ENCODE results near the gene HDAC4.

- TF ChIP-seq CTCF (IDR thresholded peaks at IDR 0.05; ENCODE audit: insufficient read depth, low read length, poor library complexity, severe bottlenecking) (no peak), EZH2phosphoT487 (conservative IDR thresholded peaks at IDR 0.05; ENCODE audit: low read length) (no peak)
Measured at GRCh38 chr2:239264838-239265651, 135.8 kb downstream of the HDAC4 start.
